GM19351 (cell line): Measurements from ENCODE around the gene ELOVL5.
"Not testable (repeated sequence)": the region's sequence is repeated elsewhere in the genome, so short reads cannot be mapped to it uniquely, and the experiment has no call there.

Source experiments
- ATAC-seq: cut with Tn5 transposase; IDR thresholded peaks from one replicate; pipeline ENCODE4 v1.9.1; 2021; ENCODE audit warnings: mild to moderate bottlenecking, moderate library complexity; ENCODE audit not compliant: unreplicated experiment

The ELOVL5 gene

DNA sequence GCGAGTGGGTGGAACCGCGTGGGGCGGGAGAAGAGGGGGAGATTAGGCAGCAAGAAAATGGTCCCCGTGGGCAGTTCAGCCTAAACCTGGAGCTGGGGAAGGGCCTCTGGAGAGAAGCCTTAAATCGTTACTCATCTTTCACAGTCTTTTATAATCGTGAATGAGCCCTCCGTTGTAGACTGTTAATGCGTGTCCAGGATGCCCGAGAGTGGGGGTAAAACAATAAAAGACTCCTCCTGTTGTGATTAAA, 11.0 kb upstream of the ELOVL5 start:
- ATAC-seq: peak; percentile 2

DNA sequence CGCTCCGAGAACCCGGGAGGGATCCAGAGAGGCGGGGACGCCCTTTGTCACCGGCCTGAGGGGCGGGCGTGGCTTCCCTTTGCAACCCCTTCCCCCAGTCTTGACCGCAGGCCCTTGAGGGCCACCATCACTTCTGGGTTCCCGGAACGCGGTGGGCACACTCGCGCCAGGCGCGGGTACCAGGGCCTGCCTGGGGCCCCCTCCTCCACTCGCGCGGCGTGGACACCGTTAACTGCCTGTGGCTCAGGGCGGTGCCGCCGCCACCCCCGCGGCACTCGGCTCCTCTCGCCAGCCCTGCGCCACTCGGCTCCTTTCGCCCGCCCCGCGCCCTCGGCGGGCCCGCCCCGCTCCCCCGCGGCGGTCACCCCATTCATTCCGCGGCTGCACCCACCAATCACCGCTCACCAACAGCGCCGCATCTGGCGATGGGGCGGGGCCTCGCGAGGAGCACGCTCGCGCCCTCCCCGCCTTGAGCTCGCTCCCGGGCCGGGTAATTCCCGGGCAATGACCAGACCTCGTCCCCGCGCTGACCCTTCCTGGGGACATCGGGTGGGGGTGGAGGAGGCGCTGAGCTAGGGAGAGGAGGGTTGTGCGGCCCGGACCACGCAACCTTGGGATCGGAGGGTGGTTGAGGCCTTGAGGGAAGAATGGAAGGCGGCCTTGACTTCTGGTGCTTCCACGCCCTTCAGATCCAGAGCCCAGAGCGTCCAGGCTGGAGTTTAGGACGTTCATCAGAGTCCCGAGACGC, 10.5 kb upstream of the ELOVL5 start:
- ATAC-seq: peak; percentile 91

DNA sequence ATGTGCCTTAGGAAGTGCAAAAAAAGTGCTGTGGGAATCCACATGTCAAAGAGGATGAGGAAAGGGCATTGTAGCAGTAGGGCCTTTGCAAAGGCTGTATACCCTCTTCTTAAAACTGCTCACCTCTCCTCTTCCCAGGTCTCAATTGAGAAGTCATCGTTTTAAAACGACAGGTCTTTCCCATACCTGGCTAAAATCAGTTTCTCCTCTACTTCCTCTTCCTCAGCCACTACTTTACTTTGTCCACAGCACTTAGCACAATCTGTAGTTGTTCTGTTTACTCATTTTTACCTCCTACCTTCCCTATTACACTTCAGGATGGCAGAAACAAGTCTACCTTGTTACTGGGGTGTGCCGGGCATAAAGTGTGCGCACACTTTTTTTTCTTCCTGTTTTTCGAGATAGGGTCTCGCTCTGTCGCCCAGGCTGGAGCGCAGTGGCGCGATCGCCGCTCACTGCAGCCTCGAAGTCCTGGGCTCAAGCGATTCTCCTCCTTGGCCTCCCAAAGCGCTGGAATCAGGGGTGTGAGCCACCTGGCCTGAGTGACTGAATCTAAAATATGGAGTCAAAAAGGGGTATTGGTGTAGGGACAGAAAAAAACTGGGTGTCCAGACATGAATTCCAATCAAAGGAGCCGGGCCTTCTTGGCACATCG, 9.8 kb upstream of the ELOVL5 start:
- ATAC-seq: peak; percentile 20

DNA sequence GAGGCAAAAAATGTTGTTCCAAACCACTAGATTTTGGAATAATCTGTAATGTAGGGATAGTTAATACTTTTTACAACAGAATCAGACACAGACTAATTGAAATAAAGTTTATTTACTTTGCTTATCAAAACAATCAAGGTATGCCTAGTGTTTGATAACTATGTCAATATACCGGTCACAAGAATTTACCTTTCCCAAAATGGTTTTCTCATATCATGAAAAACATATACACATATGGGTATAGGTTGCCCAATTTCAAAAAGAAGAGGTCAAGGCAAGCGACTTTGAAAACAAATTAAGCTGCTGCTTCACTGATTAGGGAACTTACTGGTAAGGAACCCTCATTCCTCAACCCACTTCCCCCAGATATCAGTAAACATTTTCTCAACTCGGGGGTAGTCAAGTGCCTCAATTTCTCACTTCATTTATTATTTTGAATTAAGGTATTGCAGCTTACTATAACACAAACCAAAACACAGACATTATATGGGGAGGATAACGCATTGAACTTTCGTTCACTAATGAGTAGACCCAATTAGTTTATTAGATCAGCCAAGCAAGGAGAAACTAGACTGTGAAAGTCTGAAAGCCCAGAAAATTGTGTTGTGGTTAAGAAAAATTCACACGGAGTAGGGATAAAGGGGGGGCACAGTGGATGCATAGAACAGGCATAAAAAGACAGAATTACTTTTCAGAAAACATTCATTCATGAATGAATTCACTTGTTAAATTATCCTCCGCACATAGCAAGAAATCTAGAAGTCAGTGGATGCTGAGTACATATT, 9.0 kb upstream of the ELOVL5 start:
- ATAC-seq: no peak

DNA sequence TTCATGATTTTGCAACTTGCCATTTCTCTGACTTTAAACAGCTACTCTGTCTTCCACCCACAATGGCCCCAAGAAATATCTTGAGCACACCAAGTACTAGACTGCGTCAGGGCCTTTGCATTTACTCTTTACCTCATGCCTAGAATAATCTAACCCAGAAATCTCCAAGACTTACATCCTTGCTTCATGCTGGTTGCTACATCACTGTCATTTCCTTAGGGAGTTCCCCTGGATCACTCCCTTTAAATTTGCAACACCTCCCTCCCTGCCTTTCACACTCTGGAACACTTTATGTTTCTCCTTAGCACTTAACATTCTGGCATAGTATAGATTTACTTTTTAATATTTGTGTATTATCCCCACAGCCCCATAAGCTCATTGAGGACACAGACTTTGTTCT, 4.9 kb upstream of the ELOVL5 start:
- no peak for ATAC-seq

DNA sequence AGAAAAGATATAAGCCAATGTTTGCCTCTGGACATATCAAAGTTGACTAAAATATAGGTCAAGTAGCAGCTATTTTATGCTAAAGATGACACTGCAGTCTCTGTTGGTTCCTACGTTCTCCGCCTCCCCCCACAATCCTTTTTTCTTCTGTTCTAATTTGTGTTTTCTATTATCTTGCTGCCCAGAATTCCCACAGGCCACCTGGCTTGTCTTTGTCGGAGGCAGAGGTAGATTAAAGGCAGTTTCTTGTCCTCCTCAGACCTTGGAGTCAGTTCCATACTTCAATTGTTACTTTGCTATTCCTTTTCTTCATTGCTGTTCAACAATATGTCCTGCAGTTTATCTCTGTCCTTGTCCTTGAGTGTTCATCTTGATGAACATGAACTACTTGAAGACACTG, 3.6 kb upstream of the ELOVL5 start:
- no peak for ATAC-seq

- ATAC-seq: no peak
These were observed 501 bp upstream of the ELOVL5 start for GRCh38 chr6:53349209-53349693.

DNA sequence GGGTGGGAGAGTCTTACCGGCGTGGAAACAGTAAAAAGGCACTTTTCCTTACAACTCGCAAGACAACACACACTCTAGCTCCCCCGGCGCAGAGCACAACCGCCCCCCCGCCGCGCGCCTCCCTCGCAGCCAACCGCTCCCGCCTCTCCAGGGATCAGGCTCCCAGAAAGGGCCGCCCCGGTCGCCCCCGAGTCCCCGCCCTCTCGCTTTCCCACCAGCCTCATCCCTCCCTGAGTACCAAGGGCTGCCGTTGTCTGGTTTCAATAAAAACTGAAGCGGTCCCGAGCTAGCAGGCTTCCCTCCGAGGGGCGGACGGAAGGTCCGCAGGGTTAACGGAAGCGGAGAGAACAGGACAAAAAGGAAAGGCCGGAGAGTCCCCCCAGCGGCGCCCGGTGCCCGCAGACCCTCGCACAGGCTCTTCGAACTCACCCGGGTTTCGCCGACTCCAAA, 804 bp downstream of the ELOVL5 start:
- peak; percentile 25 for ATAC-seq

DNA sequence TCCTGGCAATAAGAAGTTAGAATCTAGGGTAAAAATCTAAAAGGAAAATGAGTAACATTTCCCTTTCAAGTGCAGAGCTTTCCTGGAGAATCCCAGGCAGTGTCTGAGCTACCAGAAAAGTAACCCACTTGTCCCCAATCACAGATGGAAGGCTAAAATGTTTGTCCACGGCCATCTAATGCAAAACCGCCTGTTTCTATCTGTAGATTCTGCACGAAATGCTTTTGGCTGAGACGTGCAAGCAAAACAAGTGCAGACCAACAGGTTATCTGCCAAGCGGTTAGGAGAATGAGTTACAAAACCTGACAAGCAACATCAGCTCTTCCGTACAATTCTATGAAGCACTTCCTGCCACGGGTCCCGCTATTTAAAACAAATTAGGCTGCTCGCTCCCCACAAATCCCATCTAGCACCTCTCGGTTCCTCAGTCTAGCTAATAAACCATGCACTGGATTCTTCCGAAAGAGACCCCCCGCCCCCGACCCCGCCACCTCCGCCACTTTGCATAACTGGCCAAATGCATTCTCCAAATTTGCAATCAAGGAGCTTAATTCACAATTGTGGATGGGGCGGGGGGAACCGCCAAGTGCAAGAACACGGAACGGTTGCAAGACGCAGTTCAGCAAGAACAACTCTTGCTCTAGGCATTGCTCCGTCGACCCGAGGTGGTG, 1.4 kb downstream of the ELOVL5 start:
- ATAC-seq: peak; percentile 29

DNA sequence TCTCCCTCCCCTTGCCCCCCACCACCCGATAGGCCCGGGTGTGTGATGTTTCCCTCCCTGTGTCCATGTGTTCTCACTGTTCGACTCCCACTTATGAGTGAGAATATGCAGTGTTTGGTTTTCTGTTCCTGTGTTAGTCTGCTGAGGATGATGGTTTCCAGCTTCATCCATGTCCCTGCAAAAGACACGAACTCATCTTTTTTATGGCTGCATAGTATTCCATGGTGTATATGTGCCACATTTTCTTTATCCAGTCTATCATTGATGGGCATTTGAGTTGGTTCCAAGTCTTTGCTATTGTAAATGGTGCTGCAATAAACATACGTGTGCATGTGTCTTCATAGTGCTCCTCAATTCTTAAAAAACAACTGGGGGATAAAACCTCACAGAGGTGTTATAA, 2.7 kb downstream of the ELOVL5 start:
- not testable (repeated sequence) for ATAC-seq

DNA sequence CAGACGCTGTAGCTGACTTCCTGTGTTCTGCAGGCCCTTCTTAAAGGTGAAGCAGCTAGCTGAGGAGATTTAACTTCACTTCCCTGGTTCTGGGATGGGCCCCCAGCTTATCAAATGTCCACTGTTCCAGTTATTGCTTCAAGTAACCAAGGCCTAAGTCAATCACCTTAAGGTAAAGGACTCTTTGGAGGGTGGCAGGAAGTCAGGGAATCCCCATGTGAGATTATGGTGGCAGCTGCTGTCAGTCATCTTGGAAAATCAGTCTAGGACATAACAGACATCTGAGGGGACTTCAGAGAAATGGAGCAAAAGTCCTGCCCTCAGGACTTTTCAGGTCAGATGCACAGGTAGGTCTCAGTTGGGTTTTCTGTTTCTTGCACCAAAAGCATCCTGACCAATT, 3.8 kb downstream of the ELOVL5 start:
- ATAC-seq: no peak

GRCh38 chr6:53343092-53343491, 5.7 kb downstream of the ELOVL5 start:
- ATAC-seq: no peak

GRCh38 chr6:53342217-53342616, 6.5 kb downstream of the ELOVL5 start:
- ATAC-seq: no peak

- no peak for ATAC-seq
These were observed 8.2 kb downstream of the ELOVL5 start for GRCh38 chr6:53340536-53340935.

GRCh38 chr6:53339424-53339823, 9.3 kb downstream of the ELOVL5 start:
- no peak for ATAC-seq

- no peak for ATAC-seq
These were observed 10.4 kb downstream of the ELOVL5 start for GRCh38 chr6:53338304-53338703.

DNA sequence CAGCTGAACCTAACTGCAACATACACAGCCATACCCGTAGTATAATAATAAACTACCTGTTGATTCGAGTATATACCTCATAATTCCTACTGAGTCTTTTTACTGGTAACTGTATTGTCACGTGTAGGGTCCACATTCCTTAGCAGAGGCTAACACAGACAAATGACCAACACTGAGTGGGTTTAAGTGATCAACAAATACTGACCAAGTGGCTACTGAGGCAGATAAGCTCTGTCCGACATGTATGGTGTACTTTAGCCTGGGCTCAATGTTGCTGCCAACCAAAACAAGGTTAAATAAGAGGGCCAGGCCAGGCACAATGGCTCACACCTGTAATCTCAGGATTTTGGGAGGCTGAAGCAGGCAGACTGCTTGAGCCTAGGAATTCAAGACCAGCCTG, 12.7 kb downstream of the ELOVL5 start:
- ATAC-seq: no peak

DNA sequence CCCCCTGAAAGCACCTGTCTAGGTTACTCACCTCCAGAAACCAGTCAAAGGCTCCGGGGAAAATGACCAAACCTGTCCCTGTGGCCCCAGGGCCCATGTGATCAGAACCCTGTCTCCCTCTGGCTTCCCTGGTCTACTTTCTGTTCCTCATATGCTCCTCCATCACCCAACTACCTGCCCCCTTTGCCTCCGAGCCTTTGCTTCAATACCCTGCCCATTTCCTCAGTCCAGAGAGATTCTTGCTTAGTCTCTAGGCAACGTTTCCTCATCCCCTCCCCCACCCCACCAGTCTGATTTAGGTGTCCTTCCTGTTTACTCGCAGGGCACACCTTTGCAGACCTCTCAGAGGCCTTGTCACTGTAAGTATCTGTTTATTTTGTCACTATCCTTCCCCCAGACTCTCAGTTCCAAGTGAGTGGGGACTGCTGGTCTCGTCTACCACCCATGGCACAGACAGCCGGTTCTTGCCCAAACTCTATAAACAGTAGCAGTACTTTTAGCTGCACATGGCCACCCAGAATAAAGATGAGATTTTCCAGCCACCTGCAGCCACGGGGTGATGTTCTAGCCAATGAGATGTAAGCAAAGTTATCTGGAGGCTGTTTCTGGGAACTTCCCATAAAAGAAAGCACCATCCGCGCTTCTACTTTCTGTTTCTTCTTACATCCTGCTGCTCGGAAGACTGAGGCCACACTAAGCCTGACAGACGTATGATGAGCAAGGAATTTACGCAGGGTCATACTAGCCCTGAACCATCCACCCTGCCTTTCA, 13.3 kb downstream of the ELOVL5 start:
- ATAC-seq: peak; percentile 81

- ATAC-seq: no peak
These were observed 15.0 kb downstream of the ELOVL5 start for GRCh38 chr6:53333439-53334408.
